GM10266 (cell line): ENCODE measurements around the gene PRKCA.
"Not testable (repeated sequence)": the region's sequence is repeated elsewhere in the genome, so short reads cannot be mapped to it uniquely, and the experiment has no call there.

ENCODE experiments used
- DNase-seq: peaks from one replicate; pipeline ENCODE4 v3.0.0; 2012; ENCODE audit errors: extremely low spot score
- TF ChIP-seq, protein P1 (sequence below): IDR thresholded peaks from 2 replicates; pipeline ENCODE4 v1.5.1; 2012; ENCODE audit warnings: mild to moderate bottlenecking, low read depth; ENCODE audit not compliant: control insufficient read depth, insufficient read depth; ENCODE audit errors: missing control alignments

PRKCA gene

DNA sequence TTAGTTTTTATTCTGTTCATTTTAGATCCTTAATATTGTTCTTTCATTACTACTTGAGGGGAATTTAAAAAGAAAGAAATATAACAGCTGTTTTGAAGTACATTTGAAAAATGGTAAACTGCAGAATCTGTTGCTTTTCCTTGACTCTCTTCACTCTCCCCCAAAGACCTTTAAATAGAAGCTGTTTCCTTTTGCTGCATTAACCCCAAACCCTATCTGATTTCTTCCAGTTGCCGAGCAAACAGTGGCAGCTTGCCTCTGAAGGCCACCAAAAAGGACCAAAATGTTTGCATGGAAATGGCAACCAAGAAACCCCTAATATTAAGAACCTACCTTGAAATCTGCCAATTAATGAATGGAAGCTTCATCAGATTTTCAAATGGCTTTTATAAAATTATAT lies 37.1 kb downstream of the PRKCA start:
- DNase-seq: no peak
- TF ChIP-seq, protein P1, sequence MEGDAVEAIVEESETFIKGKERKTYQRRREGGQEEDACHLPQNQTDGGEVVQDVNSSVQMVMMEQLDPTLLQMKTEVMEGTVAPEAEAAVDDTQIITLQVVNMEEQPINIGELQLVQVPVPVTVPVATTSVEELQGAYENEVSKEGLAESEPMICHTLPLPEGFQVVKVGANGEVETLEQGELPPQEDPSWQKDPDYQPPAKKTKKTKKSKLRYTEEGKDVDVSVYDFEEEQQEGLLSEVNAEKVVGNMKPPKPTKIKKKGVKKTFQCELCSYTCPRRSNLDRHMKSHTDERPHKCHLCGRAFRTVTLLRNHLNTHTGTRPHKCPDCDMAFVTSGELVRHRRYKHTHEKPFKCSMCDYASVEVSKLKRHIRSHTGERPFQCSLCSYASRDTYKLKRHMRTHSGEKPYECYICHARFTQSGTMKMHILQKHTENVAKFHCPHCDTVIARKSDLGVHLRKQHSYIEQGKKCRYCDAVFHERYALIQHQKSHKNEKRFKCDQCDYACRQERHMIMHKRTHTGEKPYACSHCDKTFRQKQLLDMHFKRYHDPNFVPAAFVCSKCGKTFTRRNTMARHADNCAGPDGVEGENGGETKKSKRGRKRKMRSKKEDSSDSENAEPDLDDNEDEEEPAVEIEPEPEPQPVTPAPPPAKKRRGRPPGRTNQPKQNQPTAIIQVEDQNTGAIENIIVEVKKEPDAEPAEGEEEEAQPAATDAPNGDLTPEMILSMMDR: no peak

DNA sequence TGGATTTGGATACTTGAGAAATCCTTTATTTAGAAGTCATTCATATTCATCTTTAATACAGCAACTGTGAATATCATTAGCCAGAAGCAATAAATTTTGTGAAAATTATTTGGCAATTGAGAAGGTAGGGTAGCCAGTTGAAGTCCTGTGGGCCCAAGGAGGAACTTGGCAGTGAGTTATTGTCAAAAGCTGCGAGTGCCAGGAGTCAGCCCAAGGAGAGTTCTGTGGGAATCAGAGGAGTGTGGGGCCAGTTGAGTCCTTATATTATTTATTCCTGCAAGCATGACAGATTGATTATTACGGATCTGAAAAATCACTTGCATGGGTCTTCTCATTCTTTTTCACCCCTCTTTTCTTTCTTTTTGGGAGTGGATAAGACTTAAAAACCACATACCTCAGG lies 38.3 kb downstream of the PRKCA start:
- no peak for DNase-seq

DNA sequence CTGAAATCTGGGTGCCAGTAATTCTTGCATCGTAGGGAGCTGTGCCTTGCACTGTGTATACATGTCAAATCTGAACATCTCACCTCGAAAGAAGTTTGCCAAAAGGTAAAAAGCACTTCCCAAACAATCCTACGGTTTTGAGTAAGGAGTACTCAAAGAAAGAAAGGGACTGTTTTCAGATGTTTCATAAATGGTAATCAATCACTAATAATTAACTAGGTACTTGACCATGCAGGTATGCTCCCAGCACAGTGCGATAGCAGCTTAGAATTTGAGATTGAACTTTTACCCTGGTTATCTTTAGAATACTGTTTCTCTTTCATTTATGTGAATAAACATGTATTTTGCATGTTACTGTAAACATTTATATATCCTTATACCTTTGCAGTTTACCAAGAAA lies 39.0 kb downstream of the PRKCA start:
- no peak for DNase-seq
- TF ChIP-seq, protein P1: no peak

More for the DNA sequence above, 38.3 kb downstream of the PRKCA start:
- TF ChIP-seq, protein P1: no peak

DNA sequence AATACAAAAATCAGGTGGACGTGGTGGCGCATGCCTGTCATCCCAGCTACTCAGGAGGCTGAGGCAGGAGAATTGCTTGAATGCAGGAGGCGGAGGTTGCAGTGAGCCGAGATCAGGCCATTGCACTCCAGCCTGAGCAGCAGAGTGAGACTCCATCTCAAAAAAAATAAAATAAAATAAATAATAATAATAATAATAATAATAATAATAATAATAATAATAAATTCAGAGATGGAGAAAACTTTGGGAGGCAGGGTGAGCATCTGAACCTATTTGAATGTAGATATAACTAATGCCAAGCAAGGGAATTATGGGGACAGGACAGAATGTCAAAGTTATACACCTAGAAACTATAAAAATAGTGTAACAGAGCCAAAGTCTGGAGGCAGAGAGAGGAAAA lies 39.9 kb downstream of the PRKCA start:
- not testable (repeated sequence) for DNase-seq

DNA sequence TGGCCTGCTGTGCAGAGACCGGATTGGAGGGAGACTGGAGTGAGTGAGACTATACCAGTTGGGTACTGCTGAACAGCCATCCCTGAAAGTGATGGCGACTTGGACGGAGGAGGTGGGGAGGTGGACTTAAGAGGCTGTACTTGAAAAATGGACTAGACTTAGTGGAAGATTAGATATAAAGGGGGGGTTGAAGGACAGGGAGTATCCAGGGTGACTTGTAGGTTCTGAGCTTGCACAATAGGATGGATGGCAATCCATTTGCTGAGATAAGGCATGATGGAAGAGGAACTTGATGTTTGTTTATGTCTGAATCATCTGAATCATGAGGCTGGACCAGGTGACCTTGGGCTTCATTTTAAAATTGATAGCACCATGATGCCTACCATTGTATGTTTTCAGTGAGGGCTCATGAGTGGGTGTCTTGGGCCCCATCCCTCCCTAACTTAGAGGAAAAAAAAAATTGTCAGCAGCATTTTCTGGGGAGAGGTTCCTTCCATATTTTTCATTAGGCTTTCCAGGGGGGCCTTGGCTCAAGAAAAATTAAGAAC lies 41.2 kb downstream of the PRKCA start:
- no peak for DNase-seq

DNA sequence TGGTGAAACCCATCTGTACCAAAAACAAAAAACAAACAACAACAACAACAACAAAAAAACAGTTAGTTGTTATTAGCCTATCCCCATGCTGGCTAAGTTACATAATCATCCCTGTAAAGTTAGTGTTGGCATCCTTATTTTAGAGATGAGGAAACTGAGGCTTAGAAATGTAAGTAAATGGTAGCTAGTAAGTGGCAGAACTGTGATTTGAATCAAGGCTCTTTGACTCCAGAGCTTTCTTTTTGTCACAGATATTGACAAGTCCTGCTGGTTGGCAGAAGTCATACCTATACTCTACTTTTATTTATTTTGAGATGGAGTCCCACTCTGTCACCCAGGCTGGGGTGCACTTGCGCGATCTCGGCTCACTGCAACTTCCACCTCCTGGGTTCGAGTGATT lies 42.1 kb downstream of the PRKCA start:
- no peak for DNase-seq
- TF ChIP-seq, protein P1: no peak

More for the DNA sequence above, 41.2 kb downstream of the PRKCA start:
- TF ChIP-seq, protein P1: no peak

DNA sequence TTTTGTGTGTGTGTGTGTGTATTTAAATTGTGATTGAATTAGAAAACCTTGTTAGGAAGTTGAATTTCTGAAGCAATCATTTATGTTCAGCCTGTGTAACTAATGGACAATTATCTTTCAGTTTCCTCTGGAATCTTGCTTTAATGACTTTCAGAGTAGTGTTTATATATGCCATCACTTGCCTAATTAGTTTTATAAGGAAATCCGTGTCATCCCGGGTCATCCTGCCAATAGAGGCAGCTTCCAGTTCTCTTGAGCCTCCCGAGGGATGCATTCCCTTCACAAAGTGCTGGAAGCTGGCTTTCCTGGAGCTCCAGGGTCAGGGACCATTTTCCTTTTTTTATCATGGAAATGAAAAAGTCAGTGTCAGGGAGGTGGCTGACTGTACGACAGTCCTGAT lies 42.9 kb downstream of the PRKCA start:
- no peak for DNase-seq
- TF ChIP-seq, protein P1: no peak

DNA sequence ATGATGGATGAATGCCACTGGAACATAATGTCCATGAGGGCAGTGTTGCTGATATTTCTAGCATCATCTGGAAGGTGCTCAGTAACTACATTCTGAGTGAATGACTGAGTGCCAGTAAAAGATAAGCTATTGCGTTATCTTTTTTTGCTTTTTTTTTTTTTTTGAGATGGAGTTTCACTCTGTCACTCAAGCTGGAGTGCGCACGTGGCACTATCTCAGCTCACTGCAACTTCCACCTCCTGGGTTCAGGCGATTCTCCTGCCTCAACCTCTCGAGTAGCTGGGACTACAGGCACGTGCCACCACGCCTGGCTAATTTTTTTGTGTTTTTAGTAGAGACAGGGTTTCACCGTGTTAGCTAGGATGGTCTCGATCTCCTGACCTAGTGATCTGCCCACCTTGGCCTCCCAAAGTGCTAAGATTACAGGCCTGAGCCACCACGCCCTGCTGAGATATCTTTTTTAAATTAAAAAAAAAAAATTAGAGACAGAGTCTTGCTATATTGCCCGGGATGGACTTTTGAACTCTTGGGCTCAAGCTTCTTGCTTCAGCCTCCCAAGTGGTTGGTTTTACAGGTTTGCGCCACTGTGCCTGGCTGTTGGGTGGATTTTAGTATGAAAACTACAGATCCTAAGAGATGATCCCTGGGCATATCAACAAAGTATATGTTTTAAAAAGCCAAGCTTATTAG lies 43.7 kb downstream of the PRKCA start:
- not testable (repeated sequence) for DNase-seq
